Liver (tissue), 9 donors: ENCODE results near the gene CD80. TPM values are rescaled to one million over a fixed set of nuclear protein-coding genes. Genes with fewer than 3 reads are reported as not detected.
A peak's percentile ranks its signal among the peaks of the same experiment; 100 is the strongest.
"Not testable (repeated sequence)": the region's sequence is repeated elsewhere in the genome, so short reads cannot be mapped to it uniquely, and the experiment has no call there.

Experiments used
- DNase-seq: peaks from one replicate; pipeline ENCODE4 v3.0.0-alpha.2; 2017; ENCODE audit warnings: low spot score
- H3K27ac ChIP-seq, 2 donors: one replicate each; pipeline ENCODE4 v1.7.0; 2013; ENCODE audit warnings: inconsistent platforms in 2 of 2, low read length in 2 of 2, control low read depth in 1 of 2, low read depth in 1 of 2, mild to moderate bottlenecking in 1 of 2
- H3K27me3 ChIP-seq, 4 donors: one replicate each; pipeline versions ENCODE4 v1.6.1 to v1.7.0; 2013; ENCODE audit warnings: low read length in 3 of 4, inconsistent platforms in 1 of 4, mild to moderate bottlenecking in 1 of 4, moderate library complexity in 1 of 4; ENCODE audit not compliant: control insufficient read depth in 4 of 4, insufficient read depth in 4 of 4
- H3K36me3 ChIP-seq, 4 donors: one replicate each; pipeline versions ENCODE4 v1.6.1 to v1.7.0; 2013; ENCODE audit warnings: low read length in 3 of 4, mild to moderate bottlenecking in 3 of 4, low read depth in 1 of 4, moderate library complexity in 1 of 4; ENCODE audit not compliant: control insufficient read depth in 4 of 4, insufficient read depth in 3 of 4
- H3K4me1 ChIP-seq, 4 donors: one replicate each; pipeline versions ENCODE4 v1.6.1 to v1.7.0; 2013; ENCODE audit warnings: low read length in 3 of 4, mild to moderate bottlenecking in 3 of 4, moderate library complexity in 1 of 4; ENCODE audit not compliant: control insufficient read depth in 4 of 4, insufficient read depth in 4 of 4
- H3K4me3 ChIP-seq, 3 donors: one replicate each; pipeline versions ENCODE4 v1.6.1 to v1.7.0; 2013; ENCODE audit warnings: low read length in 3 of 3, control low read depth in 1 of 3, low read depth in 1 of 3, mild to moderate bottlenecking in 1 of 3
- H3K9ac ChIP-seq, 2 donors: one replicate each; pipeline ENCODE4 v1.7.0; 2013; ENCODE audit warnings: low read length in 2 of 2, mild to moderate bottlenecking in 2 of 2, moderate library complexity in 2 of 2, control low read depth in 1 of 2, low read depth in 1 of 2
- H3K9me3 ChIP-seq, 4 donors: one replicate each; pipeline versions ENCODE4 v1.6.1 to v1.7.0; 2013; ENCODE audit warnings: low read length in 3 of 4; ENCODE audit not compliant: control insufficient read depth in 4 of 4
- FOXA1 ChIP-seq: IDR thresholded peaks from 2 replicates; pipeline ENCODE4 v1.6.1; 2016; ENCODE audit warnings: antibody characterized with exemption
- HNF4A ChIP-seq, 2 donors: conservative IDR thresholded peaks; 2 replicates each; pipeline ENCODE4 v1.6.1; 2016; ENCODE audit warnings: antibody characterized with exemption in 2 of 2, mild to moderate bottlenecking in 2 of 2
- REST ChIP-seq: IDR thresholded peaks from 2 replicates; pipeline ENCODE4 v1.6.1; 2016; ENCODE audit warnings: antibody characterized with exemption, mild to moderate bottlenecking
- SP1 ChIP-seq: IDR thresholded peaks from 2 replicates; pipeline ENCODE4 v1.6.1; 2018; ENCODE audit warnings: antibody characterized with exemption, mild to moderate bottlenecking
- WGBS: extraction: QIAGEN DNeasy Blood & Tissue Kit; methylation state at CpG from one replicate; pipeline ENCODE4 v1.1.7; 2013; 5-methylcytosine and 5-hydroxymethylcytosine counted together
- polyA plus RNA-seq, 2 donors: library from polyadenylated mRNA; stranded (reverse) in 1 of 2; unstranded in 1 of 2; fragments of 200-250 nt in 1 of 2; fragments of >200 nt in 1 of 2; fragmentation: Nextera tagmentation in 1 of 2; extraction: Ambion mirVana in 1 of 2; gene quantifications; one replicate each; pipeline versions ENCODE4 v1.2.1 to v1.2.3, GENCODE V29; 2013 to 2015
- total RNA-seq, 2 donors: library from RNA; depleted of rRNA; stranded (reverse); fragments of >200 nt; gene quantifications; one replicate each; pipeline ENCODE4 v1.2.3, GENCODE V29; 2014
- donor health status: healthy.
- donor health status: healthy.
- donor health status: healthy.
- donor health status: healthy.
- donor health status: healthy.

CD80 gene
- total and polyA plus RNA-seq, 4 donors = 0.21 to 1.5 (median 0.61) TPM

- Histone ChIP-seq H3K27me3 (no peaks in the 10 kb centered on the region), H3K27ac (no peak overlapping the region), H3K9me3 (no peaks in the 10 kb centered on the region), H3K4me1 (peaks cover 2 to 42% (median 24%) of the 10 kb centered on the region in 4 donors), H3K4me3 (no peak overlapping the region), H3K9ac (no peak overlapping the region), H3K36me3 (no peaks in the 10 kb centered on the region)
- TF ChIP-seq FOXA1 (no peak), REST (no peak)
- WGBS = 90% methylated on average over 6 of the region's 6 CpGs
- no peak for DNase-seq
Observed at GRCh38 chr3:119596398-119596797, 37.0 kb upstream of the CD80 start.

GRCh38 chr3:119595639-119596334 is 36.4 kb upstream of the CD80 start:
- Histone ChIP-seq H3K9me3 (no peaks in the 10 kb centered on the region), H3K27ac (peak overlapping the region in 1 of 2 donors; percentile 44), H3K36me3 (no peaks in the 10 kb centered on the region), H3K9ac (no peak overlapping the region), H3K27me3 (no peaks in the 10 kb centered on the region), H3K4me3 (peak overlapping the region in 1 of 3 donors; percentile 3), H3K4me1 (peaks cover 2 to 42% (median 24%) of the 10 kb centered on the region in 4 donors)
- DNase-seq = no peak
- WGBS = 74% methylated on average over 7 of the region's 7 CpGs
- TF ChIP-seq REST (no peak), SP1 (no peak), HNF4A (conservative IDR thresholded peaks at IDR 0.05) (peak in 1 of 2 donors; percentile 23)

GRCh38 chr3:119594929-119595328 is 35.5 kb upstream of the CD80 start:
- H3K9me3 ChIP-seq, H3K4me3 ChIP-seq, H3K9ac ChIP-seq, DNase-seq, H3K27ac ChIP-seq, H3K27me3 ChIP-seq, H3K36me3 ChIP-seq: not testable (repeated sequence)
- 82% methylated on average over 1 of the region's 1 CpG for WGBS
- peaks cover 2 to 40% (median 24%) of the 10 kb centered on the region in 4 donors for H3K4me1 ChIP-seq
